Gastrocnemius medialis (tissue), 4 donors: ENCODE measurements around the gene RMND5A.

Experiments
- CTCF ChIP-seq, 5 experiments: fragments of 450-650 bp in 3 of 5; fragments of 200-600 bp in 2 of 5; sonication (generic) in 2 of 5; IDR thresholded peaks in 4 of 5; conservative IDR thresholded peaks in 1 of 5; 1 replicate in 4 of 5; 2 replicates in 1 of 5; pipeline ENCODE4 v1.5.1; 2016 to 2019; ENCODE audit warnings: antibody characterized with exemption in 5 of 5, mild to moderate bottlenecking in 3 of 5, moderate library complexity in 3 of 5
- POLR2A ChIP-seq, 2 donors: fragments of 450-650 bp; IDR thresholded peaks; one replicate each; pipeline ENCODE4 v1.6.1; 2017; ENCODE audit warnings: antibody characterized with exemption in 2 of 2, mild to moderate bottlenecking in 2 of 2, moderate library complexity in 2 of 2

- TF ChIP-seq CTCF (IDR thresholded peaks at IDR 0.05 in 4 of 5, conservative IDR thresholded peaks at IDR 0.05 in 1 of 5) (no peak), POLR2A (IDR thresholded peaks at IDR 0.05) (no peak)
Observed at GRCh38 chr2:86806059-86806857, 86.2 kb downstream of the RMND5A start.
